Stimulated activated naive CD8-positive, alpha-beta T cell treated with anti-CD3 and anti-CD28 coated beads, Interleukin-15, Interleukin-2, amounts not matched to agents 100 ng/mL and 50 ng/mL, for 24 hours (primary cell): ENCODE data around the gene HSPB2.

ENCODE experiments used
- H3K27ac Mint-ChIP-seq: one replicate; pipeline ENCODE4 v1.8.0; 2021; ENCODE audit warnings: mild to moderate bottlenecking, mixed read lengths
- H3K27me3 Mint-ChIP-seq: one replicate; pipeline ENCODE4 v1.8.0; 2021; ENCODE audit warnings: mixed read lengths
- H3K36me3 Mint-ChIP-seq: one replicate; pipeline ENCODE4 v1.8.0; 2021; ENCODE audit warnings: low read depth, mixed read lengths
- H3K4me1 Mint-ChIP-seq: one replicate; pipeline ENCODE4 v1.8.0; 2021; ENCODE audit warnings: low read depth, mixed read lengths
- H3K4me3 Mint-ChIP-seq: one replicate; pipeline ENCODE4 v1.8.0; 2021; ENCODE audit warnings: mild to moderate bottlenecking, mixed read lengths
- H3K9me3 Mint-ChIP-seq: one replicate; pipeline ENCODE4 v1.8.0; 2021; ENCODE audit warnings: mixed read lengths

HSPB2 gene

DNA sequence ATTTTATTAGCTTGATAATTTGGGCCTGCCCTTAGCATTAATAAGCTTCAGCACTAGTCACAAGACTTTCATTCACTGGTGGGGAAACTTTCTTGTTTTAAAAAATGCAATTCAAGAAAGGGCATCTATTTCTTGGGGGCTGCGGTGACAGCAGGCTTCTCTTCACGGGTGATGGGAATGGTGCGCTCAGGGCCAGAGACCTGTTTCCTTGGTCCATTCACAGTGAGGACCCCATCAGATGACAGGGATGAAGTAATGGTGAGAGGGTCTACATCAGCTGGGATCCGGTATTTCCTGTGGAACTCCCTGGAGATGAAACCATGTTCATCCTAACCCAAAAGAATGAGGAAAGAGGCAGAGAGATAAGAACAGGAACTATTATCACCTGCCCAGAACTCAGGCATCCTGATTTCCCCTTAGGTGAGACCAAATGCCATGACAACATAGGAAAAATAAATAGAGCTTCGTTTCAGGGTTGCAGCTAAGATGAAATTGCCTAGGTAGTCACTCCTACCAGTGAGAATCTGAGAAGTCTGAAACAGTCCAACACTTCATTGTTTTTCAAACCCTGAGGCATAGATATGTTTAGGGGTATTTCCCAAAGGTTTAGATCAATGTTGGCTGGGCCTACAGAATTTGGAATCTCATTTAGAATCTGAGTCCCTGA lies 3.8 kb upstream of the HSPB2 start:
- H3K27ac Mint-ChIP-seq: no peak overlapping the region
- H3K4me3 Mint-ChIP-seq: no peak overlapping the region
- H3K4me1 Mint-ChIP-seq: no peaks in the 10 kb centered on the region
- H3K9me3 Mint-ChIP-seq: peaks cover 6% of the 10 kb centered on the region
- H3K36me3 Mint-ChIP-seq: no peaks in the 10 kb centered on the region
- H3K27me3 Mint-ChIP-seq: peaks cover 34% of the 10 kb centered on the region

GRCh38 chr11:111909378-111909777 lies 3.2 kb upstream of the HSPB2 start:
- H3K27me3 Mint-ChIP-seq: peaks cover 39% of the 10 kb centered on the region
- H3K9me3 Mint-ChIP-seq: peaks cover 6% of the 10 kb centered on the region
- no peak overlapping the region for H3K4me3 Mint-ChIP-seq

GRCh38 chr11:111910676-111911562 lies 1.6 kb upstream of the HSPB2 start:
- H3K27ac Mint-ChIP-seq: no peak overlapping the region
- peaks cover 47% of the 10 kb centered on the region for H3K27me3 Mint-ChIP-seq
- H3K36me3 Mint-ChIP-seq: no peaks in the 10 kb centered on the region
- H3K9me3 Mint-ChIP-seq: no peaks in the 10 kb centered on the region
- no peak overlapping the region for H3K4me3 Mint-ChIP-seq
- no peaks in the 10 kb centered on the region for H3K4me1 Mint-ChIP-seq

More at GRCh38 chr11:111909378-111909777, 3.2 kb upstream of the HSPB2 start:
- Mint-ChIP-seq H3K4me1 (no peaks in the 10 kb centered on the region), H3K27ac (no peak overlapping the region), H3K36me3 (no peaks in the 10 kb centered on the region)

- no peaks in the 10 kb centered on the region for H3K36me3 Mint-ChIP-seq
- H3K27ac Mint-ChIP-seq: no peak within 1 kb of the TSS
- H3K4me1 Mint-ChIP-seq: no peaks in the 10 kb centered on the region
- H3K9me3 Mint-ChIP-seq: no peaks in the 10 kb centered on the region
- no peak within 1 kb of the TSS for H3K4me3 Mint-ChIP-seq
- H3K27me3 Mint-ChIP-seq: peaks cover 55% of the 10 kb centered on the region
These were observed 752 bp upstream of the HSPB2 start, which contains the start of gene CRYAB for GRCh38 chr11:111911563-111912401. Gene CRYAB, minus strand, starts transcription at chr11:111911770. Its CDS starts 46 bp downstream, at chr11:111911724.

- Mint-ChIP-seq H3K27me3 (peaks cover 59% of the 10 kb centered on the region), H3K4me3 (no peak overlapping the region), H3K27ac (no peak overlapping the region), H3K4me1 (no peaks in the 10 kb centered on the region), H3K9me3 (no peaks in the 10 kb centered on the region), H3K36me3 (no peaks in the 10 kb centered on the region)
These were observed 712 bp downstream of the HSPB2 start for GRCh38 chr11:111913031-111913861.

- Mint-ChIP-seq H3K27ac (no peak overlapping the region), H3K4me1 (no peaks in the 10 kb centered on the region), H3K36me3 (no peaks in the 10 kb centered on the region), H3K27me3 (peaks cover 60% of the 10 kb centered on the region), H3K9me3 (no peaks in the 10 kb centered on the region), H3K4me3 (no peak overlapping the region)
These were observed 1.5 kb downstream of the HSPB2 start for GRCh38 chr11:111913997-111914396.

- H3K9me3 Mint-ChIP-seq: no peaks in the 10 kb centered on the region
- H3K4me3 Mint-ChIP-seq: no peak overlapping the region
- H3K27ac Mint-ChIP-seq: no peak overlapping the region
- H3K36me3 Mint-ChIP-seq: no peaks in the 10 kb centered on the region
- peaks cover 48% of the 10 kb centered on the region for H3K27me3 Mint-ChIP-seq
- H3K4me1 Mint-ChIP-seq: no peaks in the 10 kb centered on the region
These were observed 4.2 kb downstream of the HSPB2 start for GRCh38 chr11:111916768-111917167.

DNA sequence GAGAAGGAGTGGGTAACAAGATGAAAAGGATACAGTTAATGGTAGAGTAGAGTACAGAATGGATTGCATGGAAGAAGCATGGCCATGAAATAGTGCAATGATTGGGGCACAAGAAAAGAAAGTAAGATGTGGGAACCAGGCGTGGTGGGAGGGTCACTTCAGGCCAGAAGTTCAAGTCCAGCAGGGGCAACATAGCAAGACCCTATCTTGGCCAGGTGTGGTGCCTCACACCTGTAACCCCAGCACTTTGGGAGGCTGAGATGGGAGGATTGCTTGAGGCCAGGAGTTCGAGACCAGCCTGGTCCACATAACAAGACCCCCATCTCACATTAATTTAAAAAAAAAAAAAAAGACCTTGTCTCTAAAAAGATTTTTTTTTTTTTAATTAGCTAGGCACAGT lies 4.8 kb downstream of the HSPB2 start:
- no peaks in the 10 kb centered on the region for H3K4me1 Mint-ChIP-seq
- peaks cover 42% of the 10 kb centered on the region for H3K27me3 Mint-ChIP-seq
- H3K4me3 Mint-ChIP-seq: no peak overlapping the region
- no peaks in the 10 kb centered on the region for H3K36me3 Mint-ChIP-seq
- H3K27ac Mint-ChIP-seq: no peak overlapping the region
- H3K9me3 Mint-ChIP-seq: no peaks in the 10 kb centered on the region

- no peaks in the 10 kb centered on the region for H3K4me1 Mint-ChIP-seq
- H3K27me3 Mint-ChIP-seq: peaks cover 42% of the 10 kb centered on the region
- H3K27ac Mint-ChIP-seq: no peak overlapping the region
- H3K36me3 Mint-ChIP-seq: no peaks in the 10 kb centered on the region
- no peak overlapping the region for H3K4me3 Mint-ChIP-seq
- no peaks in the 10 kb centered on the region for H3K9me3 Mint-ChIP-seq
These were observed 5.3 kb downstream of the HSPB2 start for GRCh38 chr11:111917788-111918187.

DNA sequence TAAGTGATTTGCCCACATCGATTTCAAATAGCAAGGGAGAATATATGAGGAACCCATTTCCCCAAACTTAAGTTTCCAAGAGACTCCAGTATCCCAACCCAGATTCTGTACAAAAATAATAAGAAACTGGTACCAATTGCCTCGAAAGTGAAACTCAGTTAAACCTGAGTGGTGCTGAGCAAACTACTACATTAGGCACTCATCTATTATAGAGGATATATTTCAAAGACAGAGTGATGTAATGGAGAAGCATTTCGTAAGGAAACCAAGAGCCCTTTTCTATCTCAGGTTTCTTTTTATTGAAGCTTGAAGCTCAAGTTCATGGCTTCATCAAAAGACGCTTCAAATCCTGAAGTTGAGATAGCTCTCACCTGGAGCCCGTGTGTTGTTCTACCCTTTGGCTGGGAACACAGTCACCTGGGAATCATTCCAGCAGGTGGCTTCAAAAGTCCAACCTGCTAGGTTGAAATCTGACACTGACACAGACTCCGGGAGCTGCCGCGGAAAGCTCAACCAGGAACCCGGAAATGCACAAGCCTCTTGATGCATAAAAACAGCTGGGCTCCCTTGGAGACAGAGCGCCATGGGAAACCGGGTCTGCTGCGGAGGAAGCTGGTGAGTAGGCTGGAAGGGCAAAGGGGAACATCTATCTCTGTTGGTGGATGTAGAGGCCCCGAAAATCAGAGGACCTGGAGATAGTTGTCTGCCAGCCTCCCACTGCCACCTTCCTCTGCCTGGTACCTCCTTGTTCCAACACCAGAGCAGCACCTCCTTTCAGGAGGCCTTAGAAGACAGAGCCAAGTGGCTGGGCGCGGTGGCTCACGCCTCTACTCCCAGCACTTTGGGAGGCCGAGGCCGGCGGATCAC lies 6.1 kb downstream of the HSPB2 start, which contains the start of gene C11orf52:
Gene C11orf52 (plus strand): TSS at position 524 of the 867 bp plus-strand sequence. CDS start 60 bp downstream, at position 584.
- Mint-ChIP-seq H3K9me3 (no peaks in the 10 kb centered on the region), H3K36me3 (no peaks in the 10 kb centered on the region), H3K27me3 (peaks cover 37% of the 10 kb centered on the region), H3K4me1 (peaks cover 5% of the 10 kb centered on the region), H3K27ac (no peak within 1 kb of the TSS), H3K4me3 (no peak within 1 kb of the TSS)

DNA sequence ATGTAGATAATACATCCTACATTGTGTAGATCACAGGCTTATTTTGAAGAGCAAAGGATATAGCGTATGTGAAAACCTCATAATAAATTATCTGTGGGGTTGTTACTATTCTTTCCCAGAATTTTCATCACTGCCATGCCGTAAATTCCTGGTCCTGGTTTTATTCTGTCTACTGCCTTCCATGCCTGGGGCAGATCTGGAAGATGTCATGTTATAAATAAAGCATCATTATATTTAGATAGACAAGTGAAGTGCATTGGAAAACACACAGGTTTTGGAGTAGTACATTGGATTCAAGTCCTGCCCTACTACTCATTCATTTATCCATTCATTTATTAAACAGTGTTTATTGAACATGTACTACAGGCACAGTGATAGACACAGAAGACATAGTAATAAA lies 8.4 kb downstream of the HSPB2 start:
- no peak overlapping the region for H3K4me3 Mint-ChIP-seq
- H3K4me1 Mint-ChIP-seq: peaks cover 10% of the 10 kb centered on the region
- H3K36me3 Mint-ChIP-seq: no peaks in the 10 kb centered on the region
- H3K9me3 Mint-ChIP-seq: no peaks in the 10 kb centered on the region
- peaks cover 21% of the 10 kb centered on the region for H3K27me3 Mint-ChIP-seq
- H3K27ac Mint-ChIP-seq: no peak overlapping the region

- Mint-ChIP-seq H3K36me3 (no peaks in the 10 kb centered on the region), H3K27me3 (peaks cover 14% of the 10 kb centered on the region), H3K4me1 (peaks cover 17% of the 10 kb centered on the region), H3K9me3 (no peaks in the 10 kb centered on the region), H3K4me3 (no peak overlapping the region), H3K27ac (no peak overlapping the region)
These were observed 9.2 kb downstream of the HSPB2 start for GRCh38 chr11:111921541-111922230.

DNA sequence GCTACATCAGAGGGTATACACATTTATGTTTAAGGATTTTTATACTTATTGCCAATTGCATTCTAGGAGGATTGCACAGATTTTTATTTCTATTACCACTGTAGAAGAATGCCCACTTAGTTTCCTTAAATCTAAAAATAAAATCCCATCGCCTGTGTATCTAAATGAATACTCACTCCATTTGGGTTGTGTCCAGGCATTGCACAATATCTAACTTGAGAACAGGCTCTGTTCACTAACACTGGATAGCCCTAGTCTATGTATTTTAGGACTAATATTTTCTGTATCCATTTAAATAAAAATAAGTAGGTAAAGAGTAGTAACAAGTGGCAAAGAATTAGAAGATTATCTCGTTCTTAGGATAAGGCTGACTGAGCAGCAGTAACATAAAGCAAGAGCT lies 10.3 kb downstream of the HSPB2 start:
- Mint-ChIP-seq H3K27me3 (peaks cover 7% of the 10 kb centered on the region), H3K9me3 (no peaks in the 10 kb centered on the region), H3K4me3 (no peak overlapping the region), H3K36me3 (no peaks in the 10 kb centered on the region), H3K27ac (peak overlapping the region; percentile 54), H3K4me1 (peaks cover 25% of the 10 kb centered on the region)
